PC-9 (cell line): ENCODE results near the gene EP400.

Experiments
- EZH2 ChIP-seq: fragments of 200-600 bp; sonication (generic); IDR thresholded peaks from 2 replicates; pipeline ENCODE4 v1.8.0; 2017; ENCODE audit warnings: antibody characterized with exemption, low read depth
- TF ChIP-seq, protein P1 (sequence below): fragments of 200-600 bp; sonication (generic); conservative IDR thresholded peaks from 2 replicates; pipeline ENCODE4 v1.6.1; 2017; ENCODE audit warnings: mixed run types, antibody characterized with exemption, mild to moderate bottlenecking, moderate library complexity

DNA sequence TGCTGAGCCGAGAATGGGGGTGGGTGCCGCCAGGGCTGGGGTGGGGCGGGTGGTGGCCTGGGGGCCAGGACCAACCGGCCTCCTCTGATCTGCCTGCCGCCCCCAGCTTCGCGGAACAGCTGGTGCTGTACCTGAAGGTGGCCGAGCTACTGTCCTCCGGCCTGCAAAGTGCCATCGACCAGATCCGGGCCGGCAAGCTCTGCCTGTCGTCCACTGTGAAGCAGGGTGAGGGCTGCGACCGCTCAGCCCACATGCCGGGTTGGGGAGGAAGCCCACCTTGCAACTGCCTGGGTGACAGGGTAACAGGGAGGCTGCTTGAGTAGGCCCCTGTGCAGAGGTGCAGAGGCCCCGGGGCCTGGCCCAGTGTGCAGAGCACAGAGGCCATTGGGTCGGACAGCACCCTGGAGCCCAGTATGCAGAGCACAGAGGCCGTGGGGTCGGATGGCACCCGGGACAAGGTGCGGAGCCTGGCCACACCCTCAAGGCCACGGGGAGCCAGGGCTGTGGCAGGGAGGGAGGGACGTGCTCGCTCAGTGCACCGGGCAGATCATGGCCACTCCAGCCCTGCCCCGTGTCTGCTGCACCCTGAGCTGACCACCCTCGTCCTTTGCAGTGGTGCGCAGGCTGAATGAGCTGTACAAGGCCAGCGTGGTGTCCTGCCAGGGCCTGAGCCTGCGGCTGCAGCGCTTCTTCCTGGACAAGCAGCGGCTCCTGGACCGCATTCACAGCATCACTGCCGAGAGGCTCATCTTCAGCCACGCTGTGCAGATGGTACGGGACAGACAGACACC is 30.2 kb upstream of the EP400 start:
- TF ChIP-seq, protein P1, sequence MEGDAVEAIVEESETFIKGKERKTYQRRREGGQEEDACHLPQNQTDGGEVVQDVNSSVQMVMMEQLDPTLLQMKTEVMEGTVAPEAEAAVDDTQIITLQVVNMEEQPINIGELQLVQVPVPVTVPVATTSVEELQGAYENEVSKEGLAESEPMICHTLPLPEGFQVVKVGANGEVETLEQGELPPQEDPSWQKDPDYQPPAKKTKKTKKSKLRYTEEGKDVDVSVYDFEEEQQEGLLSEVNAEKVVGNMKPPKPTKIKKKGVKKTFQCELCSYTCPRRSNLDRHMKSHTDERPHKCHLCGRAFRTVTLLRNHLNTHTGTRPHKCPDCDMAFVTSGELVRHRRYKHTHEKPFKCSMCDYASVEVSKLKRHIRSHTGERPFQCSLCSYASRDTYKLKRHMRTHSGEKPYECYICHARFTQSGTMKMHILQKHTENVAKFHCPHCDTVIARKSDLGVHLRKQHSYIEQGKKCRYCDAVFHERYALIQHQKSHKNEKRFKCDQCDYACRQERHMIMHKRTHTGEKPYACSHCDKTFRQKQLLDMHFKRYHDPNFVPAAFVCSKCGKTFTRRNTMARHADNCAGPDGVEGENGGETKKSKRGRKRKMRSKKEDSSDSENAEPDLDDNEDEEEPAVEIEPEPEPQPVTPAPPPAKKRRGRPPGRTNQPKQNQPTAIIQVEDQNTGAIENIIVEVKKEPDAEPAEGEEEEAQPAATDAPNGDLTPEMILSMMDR = no peak
- TF ChIP-seq EZH2 = no peak
